K562 (cell line): Measurements from ENCODE around the gene TRIP10. TPM values are rescaled to one million over a fixed set of nuclear protein-coding genes. Genes with fewer than 3 reads are reported as not detected.

ENCODE experiments used
- ATAC-seq: fragments of 200-7000 bp; cut with Tn5 transposase; 3 replicates; pipeline ENCODE4 v1.9.1; 2020; ENCODE audit warnings: moderate library complexity
- BruUV-seq: library from RNA; stranded (reverse); fragments of 400-500 nt; replicated peaks from 2 replicates; lab custom pipeline; 2021; lab: Mats Ljungman, UMichigan
- CTCF ChIA-PET: fragments of 300-600 bp; formaldehyde crosslinking; extraction: SDS; loops from one replicate; lab custom pipeline; 2021; ENCODE audit warnings: low intra/inter-chr PET ratio; lab: Yijun Ruan, JAX
- POLR2A ChIA-PET: fragments of 300-600, 350-650 bp; sonication (Branson Sonifier 250); formaldehyde crosslinking; extraction: SDS; loops from one replicate; lab custom pipeline; 2021; ENCODE audit warnings: antibody characterized with exemption, inconsistent platforms; lab: Yijun Ruan, JAX
- DNase-seq, 4 experiments: peaks; one replicate each; pipeline versions ENCODE4 v3.0.0 to v3.0.0-alpha.2; 2011 to 2018; ENCODE audit warnings: low spot score in 3 of 4, mixed read lengths in 3 of 4; ENCODE audit errors: extremely low read depth in 1 of 4
- FAIRE-seq: peaks from 2 replicates; lab custom pipeline; 2011; peaks lifted over from hg19 to GRCh38; lab: Jason Lieb, UNC
- H2AFZ ChIP-seq: 2 replicates; pipeline ENCODE4 v1.6.0; 2011; ENCODE audit warnings: low read depth, low read length, control low read depth, inconsistent platforms
- H3K27ac ChIP-seq: fragments of 200-600 bp; 3 replicates; pipeline ENCODE4 v1.8.0; 2011; ENCODE audit warnings: low read depth, mild to moderate bottlenecking, control low read depth, inconsistent platforms, low read length, moderate library complexity, mixed read lengths; ENCODE audit errors: extremely low read depth
- H3K27me3 ChIP-seq, 2 experiments: fragments of 300-600 bp in 1 of 2; 2 replicates in 1 of 2; 3 replicates in 1 of 2; pipeline versions ENCODE4 v1.6.0 to v1.8.0; 2011; ENCODE audit warnings: inconsistent platforms in 2 of 2, low read length in 2 of 2, mild to moderate bottlenecking in 1 of 2, mixed read lengths in 1 of 2, moderate library complexity in 1 of 2; ENCODE audit not compliant: control insufficient read depth in 2 of 2, insufficient read depth in 2 of 2
- H3K36me3 ChIP-seq: fragments of 300-600 bp; 3 replicates; pipeline ENCODE4 v1.8.0; 2011; ENCODE audit warnings: mild to moderate bottlenecking, low read length, inconsistent platforms; ENCODE audit not compliant: control insufficient read depth, insufficient read depth
- H3K4me1 ChIP-seq, 2 experiments: fragments of 200-600 bp in 1 of 2; replicated peaks in 1 of 2; 2 replicates in 1 of 2; 3 replicates in 1 of 2; pipeline versions ENCODE4 v1.5.1 to v1.8.0; 2011; ENCODE audit warnings: inconsistent platforms in 2 of 2, low read length in 2 of 2, mild to moderate bottlenecking in 1 of 2, mixed read lengths in 1 of 2, moderate library complexity in 1 of 2; ENCODE audit not compliant: control insufficient read depth in 2 of 2, insufficient read depth in 2 of 2
- H3K4me2 ChIP-seq: 2 replicates; pipeline ENCODE4 v1.6.1; 2011; ENCODE audit warnings: low read length, control low read depth, inconsistent platforms, mixed read lengths; ENCODE audit not compliant: insufficient read depth
- H3K4me3 ChIP-seq: fragments of 200-600 bp; sonication (generic), shearing (Covaris generic); 2 replicates; pipeline ENCODE4 v1.5.1; 2016; ENCODE audit warnings: control low read depth, inconsistent platforms
- H3K79me2 ChIP-seq: fragments of 200-600 bp; 3 replicates; pipeline ENCODE4 v1.8.0; 2011; ENCODE audit warnings: low read length, inconsistent platforms; ENCODE audit not compliant: control insufficient read depth, insufficient read depth
- H3K9ac ChIP-seq, 2 experiments: 2 replicates each; pipeline versions ENCODE4 v1.6.0 to v1.6.1; 2011; ENCODE audit warnings: low read depth in 2 of 2, low read length in 2 of 2, control low read depth in 1 of 2, inconsistent platforms in 1 of 2, mild to moderate bottlenecking in 1 of 2, mixed read lengths in 1 of 2; ENCODE audit not compliant: insufficient read depth in 1 of 2
- H3K9me1 ChIP-seq: one replicate; pipeline ENCODE4 v1.6.0; 2011; ENCODE audit warnings: inconsistent platforms, mild to moderate bottlenecking, low read length, moderate library complexity; ENCODE audit not compliant: control insufficient read depth, insufficient read depth
- H3K9me3 ChIP-seq: replicated peaks from 2 replicates; pipeline ENCODE4 v1.5.1; 2011; ENCODE audit warnings: low read depth, low read length, inconsistent platforms; ENCODE audit not compliant: control insufficient read depth, insufficient read depth
- H4K20me1 ChIP-seq: replicated peaks from 2 replicates; pipeline ENCODE4 v1.6.1; 2011; ENCODE audit warnings: low read length, inconsistent platforms, mixed read lengths; ENCODE audit not compliant: control insufficient read depth, insufficient read depth
- CC2D1A ChIP-seq: fragments of 450-650 bp; IDR thresholded peaks from 2 replicates; pipeline ENCODE4 v1.6.1; 2017; ENCODE audit warnings: mild to moderate bottlenecking
- E2F3 ChIP-seq: fragments of 250-450 bp; sonication (Bioruptor Pico); IDR thresholded peaks from 2 replicates; pipeline ENCODE4 v1.4.0; 2020; ENCODE audit warnings: mild to moderate bottlenecking
- ELK3 ChIP-seq: fragments of 450-650 bp; formaldehyde crosslinking; IDR thresholded peaks from 2 replicates; pipeline ENCODE4 v1.4.0; 2020; ENCODE audit warnings: mild to moderate bottlenecking
- ETV6 ChIP-seq, 3 experiments: fragments of 150-350 bp in 1 of 3; sonication (generic) in 1 of 3; formaldehyde crosslinking in 1 of 3; IDR thresholded peaks; 2 replicates each; pipeline versions ENCODE4 v1.6.1 to v1.8.0; 2014 to 2022; ENCODE audit warnings: borderline replicate concordance in 2 of 3, low read depth in 2 of 3, antibody characterized with exemption in 1 of 3, low read length in 1 of 3, mild to moderate bottlenecking in 1 of 3, missing genetic modification reagents in 1 of 3
- GTF2A2 ChIP-seq: IDR thresholded peaks from 2 replicates; pipeline ENCODE4 v1.6.1; 2016; ENCODE audit warnings: mild to moderate bottlenecking, missing genetic modification characterization, missing compliant biosample characterization
- HEY1 ChIP-seq: fragments of 250-450 bp; sonication (Bioruptor Pico); IDR thresholded peaks from 2 replicates; pipeline ENCODE4 v1.5.0; 2020; ENCODE audit warnings: mild to moderate bottlenecking, moderate library complexity, borderline replicate concordance
- HOXB6 ChIP-seq: fragments of 250-450 bp; sonication (Bioruptor Pico); IDR thresholded peaks from 2 replicates; pipeline ENCODE4 v1.5.1; 2022; ENCODE audit warnings: mild to moderate bottlenecking, borderline replicate concordance
- MAFG ChIP-seq: fragments of 450-650 bp; conservative IDR thresholded peaks from 2 replicates; pipeline ENCODE4 v1.6.1; 2016; ENCODE audit warnings: missing genetic modification characterization, missing compliant biosample characterization
- MYBL2 ChIP-seq, 2 experiments: fragments of 450-650 bp in 1 of 2; sonication (generic) in 1 of 2; formaldehyde crosslinking in 1 of 2; IDR thresholded peaks; 2 replicates each; pipeline versions ENCODE4 v1.6.1 to v1.8.1; 2017 to 2022; ENCODE audit warnings: borderline replicate concordance in 1 of 2, inconsistent platforms in 1 of 2, low read depth in 1 of 2, mild to moderate bottlenecking in 1 of 2, missing genetic modification reagents in 1 of 2, moderate library complexity in 1 of 2
- PHTF2 ChIP-seq: fragments of 250-450 bp; sonication (Bioruptor Pico); IDR thresholded peaks from 2 replicates; pipeline ENCODE4 v1.5.0; 2021; ENCODE audit warnings: mild to moderate bottlenecking
- PURB ChIP-seq: sonication (generic); formaldehyde crosslinking; IDR thresholded peaks from 2 replicates; pipeline ENCODE4 v1.9.0; 2021; ENCODE audit warnings: low read depth, mild to moderate bottlenecking, missing genetic modification reagents
- RAD21 ChIP-seq, 2 experiments: fragments of 250-450 bp in 1 of 2; fragments of 450-650 bp in 1 of 2; sonication (Bioruptor Pico) in 1 of 2; formaldehyde crosslinking in 1 of 2; IDR thresholded peaks in 1 of 2; conservative IDR thresholded peaks in 1 of 2; 2 replicates each; pipeline versions ENCODE4 v1.4.0 to v1.8.0; 2020 to 2022; ENCODE audit warnings: mild to moderate bottlenecking in 2 of 2, moderate library complexity in 1 of 2
- RBM14 ChIP-seq: fragments of 200-400 bp; formaldehyde crosslinking; IDR thresholded peaks from 2 replicates; pipeline ENCODE4 v1.6.1; 2018; ENCODE audit warnings: low read depth, mild to moderate bottlenecking, low read length, moderate library complexity, borderline replicate concordance; ENCODE audit not compliant: insufficient read depth
- SMC3 ChIP-seq: conservative IDR thresholded peaks from 2 replicates; pipeline ENCODE4 v1.6.1; 2011; ENCODE audit warnings: low read depth, low read length, improper control_type of control experiment; ENCODE audit not compliant: insufficient read depth
- TCF15 ChIP-seq: fragments of 250-450 bp; sonication (Bioruptor Pico); IDR thresholded peaks from 2 replicates; pipeline ENCODE4 v1.8.0; 2022; ENCODE audit warnings: moderate library complexity, mild to moderate bottlenecking, inconsistent platforms
- TGIF2 ChIP-seq: sonication (generic); formaldehyde crosslinking; IDR thresholded peaks from 2 replicates; pipeline ENCODE4 v1.8.1; 2022; ENCODE audit warnings: mild to moderate bottlenecking, missing genetic modification reagents, moderate library complexity
- ZNF134 ChIP-seq: fragments of 250-450 bp; sonication (Bioruptor Pico); conservative IDR thresholded peaks from 2 replicates; pipeline ENCODE4 v1.4.0; 2020
- ZNF175 ChIP-seq: fragments of 200-800 bp; sonication (Bioruptor generic); IDR thresholded peaks from 2 replicates; pipeline ENCODE4 v1.6.1; 2016; ENCODE audit warnings: low read depth, mild to moderate bottlenecking, missing genetic modification characterization, missing compliant biosample characterization
- ZNF431 ChIP-seq: sonication (generic); formaldehyde crosslinking; IDR thresholded peaks from 2 replicates; pipeline ENCODE4 v1.8.0; 2022; ENCODE audit warnings: mild to moderate bottlenecking, missing genetic modification reagents
- WGBS: fragments of 100-300 bp; shearing (Covaris generic); methylation state at CpG from one replicate; pipeline ENCODE4 v1.1.6; 2016; ENCODE audit warnings: low coverage, mixed read lengths; ENCODE audit not compliant: insufficient coverage; ENCODE audit errors: missing lambda C conversion rate; 5-methylcytosine and 5-hydroxymethylcytosine counted together
- in situ Hi-C: fragments of 300-500 bp; cut with MboI; formaldehyde crosslinking; loops from 4 replicates; pipeline ENCODE4 v1.15.0; 2018; ENCODE audit warnings: inconsistent platforms, mixed read lengths
- intact Hi-C: fragments of 100-400 bp; cut with micrococcal nuclease; formaldehyde crosslinking; loops from 2 replicates; pipeline ENCODE4 v1.14.2; 2022
- polyA plus RNA-seq, 8 experiments: library from polyadenylated mRNA; depleted of rRNA in 4 of 8; stranded (reverse) in 5 of 8; unstranded in 3 of 8; fragments of >200 nt; fragmentation: Nextera tagmentation in 2 of 8; fragmentation: Illumina TruSeq in 1 of 8; extraction: Ambion mirVana in 2 of 8; extraction: Trizol in 1 of 8; gene quantifications; 2 replicates each; pipeline versions ENCODE4 v1.2.1 to v1.2.3, GENCODE V29; 2011 to 2014; ENCODE audit warnings: inconsistent platforms in 1 of 8, missing spikeins in 1 of 8
- total RNA-seq, 7 experiments: library from RNA; depleted of rRNA in 6 of 7; stranded (reverse); fragments of >200 nt in 6 of 7; fragmentation: Illumina TruSeq in 2 of 7; extraction: Trizol in 2 of 7; gene quantifications; 2 replicates each; pipeline versions ENCODE4 v1.2.1 to v1.2.3, GENCODE V29; 2011 to 2021; ENCODE audit warnings: low replicate concordance in 1 of 7

The TRIP10 gene
- total and polyA plus RNA-seq, 9 of the 15 experiments (the other 6 are each of a cell fraction or from before 2014, with no cell fraction given), result 1.2 to 66.8 (median 36.1) TPM

GRCh38 chr19:6793411-6793810, 53.9 kb downstream of the TRIP10 start:
- in situ Hi-C loops (no loop called here), intact Hi-C loops (no loop called here)
- no peak for ATAC-seq
- H3K79me2 ChIP-seq, result no peaks in the 10 kb centered on the region
- peaks cover 3% of the 10 kb centered on the region for H3K9me3 ChIP-seq
- 52% methylated on average over 4 of the region's 4 CpGs for WGBS
- CTCF ChIA-PET, result no interaction called here
- no peak overlapping the region for H3K4me3 ChIP-seq
- H4K20me1 ChIP-seq, result no peaks in the 10 kb centered on the region
- H3K9ac ChIP-seq, result no peak overlapping the region
- H3K27me3 ChIP-seq, result no peaks in the 10 kb centered on the region
- H3K36me3 ChIP-seq, result no peaks in the 10 kb centered on the region
- no peaks in the 10 kb centered on the region for H3K9me1 ChIP-seq
- H2AFZ ChIP-seq, result no peak overlapping the region
- no peak for TF ChIP-seq MYBL2 (IDR thresholded peaks at IDR 0.05; ENCODE audit: low read depth)
- no peak for TF ChIP-seq MYBL2 (CRISPR knock-in tag; IDR thresholded peaks at IDR 0.05; ENCODE audit: borderline replicate concordance)
- no peak for TF ChIP-seq HEY1 (CRISPR knock-in tag)
- no peak for TF ChIP-seq HOXB6 (CRISPR knock-in tag)
- no peak for TF ChIP-seq ZNF431
- no peak for TF ChIP-seq PURB (CRISPR knock-in tag)
- TF ChIP-seq ETV6 (IDR thresholded peaks at IDR 0.05; ENCODE audit: borderline replicate concordance in 1 of 2, low read depth in 2 of 2, low read length in 1 of 2), result no peak
- TF ChIP-seq ETV6 (CRISPR knock-in tag; IDR thresholded peaks at IDR 0.05; ENCODE audit: borderline replicate concordance), result no peak
- TF ChIP-seq TGIF2 (CRISPR knock-in tag), result no peak
- TF ChIP-seq CC2D1A, result no peak
- no peak for TF ChIP-seq ELK3 (CRISPR knock-in tag)
- no peak for TF ChIP-seq RAD21 (CRISPR knock-in tag; conservative IDR thresholded peaks at IDR 0.05 in 1 of 2, IDR thresholded peaks at IDR 0.05 in 1 of 2)
- TF ChIP-seq ZNF175, result no peak
- TF ChIP-seq GTF2A2, result no peak
- no peak for TF ChIP-seq MAFG (tag)
- TF ChIP-seq E2F3 (CRISPR knock-in tag), result no peak
- no peak for TF ChIP-seq TCF15 (CRISPR knock-in tag)
- TF ChIP-seq RBM14, result no peak
- TF ChIP-seq PHTF2, result no peak
- no peak for TF ChIP-seq SMC3
- TF ChIP-seq ZNF134 (CRISPR knock-in tag), result no peak
- BruUV-seq, result no TSS peak
- no peak overlapping the region for H3K27ac ChIP-seq
- DNase-seq, result no peak
- FAIRE-seq, result no peak
- POLR2A ChIA-PET, result interaction anchor here (0.5 to 1.3 kb wide), 2 partner anchors 15 to 27 kb away, joined by 3 read pairs; no protein-coding TSS in a partner anchor
- no peak overlapping the region for H3K4me2 ChIP-seq
- no peaks in the 10 kb centered on the region for H3K4me1 ChIP-seq
